Transverse colon (tissue), 4 donors: Measurements from ENCODE around the gene PRSS57.

Experiments
- CTCF ChIP-seq, 5 experiments: fragments of 200-600 bp in 3 of 5; fragments of 450-650 bp in 2 of 5; sonication (generic) in 3 of 5; IDR thresholded peaks; 1 replicate in 2 of 5; 2 replicates in 3 of 5; pipeline ENCODE4 v1.5.1; 2016 to 2017; ENCODE audit warnings: antibody characterized with exemption in 5 of 5, inconsistent platforms in 3 of 5, mild to moderate bottlenecking in 2 of 5, moderate library complexity in 1 of 5
- EP300 ChIP-seq: sonication (generic); formaldehyde crosslinking; IDR thresholded peaks from one replicate; pipeline ENCODE4 v1.6.1; 2017; ENCODE audit warnings: antibody characterized with exemption, low read depth
- POLR2A ChIP-seq: fragments of 450-650 bp; IDR thresholded peaks from one replicate; pipeline ENCODE4 v1.6.1; 2016; ENCODE audit warnings: antibody characterized with exemption, mild to moderate bottlenecking, moderate library complexity
- POLR2AphosphoS5 ChIP-seq, 3 donors: sonication (generic); formaldehyde crosslinking; IDR thresholded peaks; one replicate each; pipeline ENCODE4 v1.6.1; 2016; ENCODE audit warnings: antibody characterized with exemption in 3 of 3

GRCh38 chr19:741506-742131 lies 46.4 kb upstream of the PRSS57 start:
- TF ChIP-seq EP300 (no peak), POLR2AphosphoS5 (IDR thresholded peaks at IDR 0.05) (no peak), CTCF (IDR thresholded peaks at IDR 0.05) (peak in 1 of 5 experiments; percentile 8), POLR2A (no peak)
